Heart left ventricle (tissue), 16 donors: ENCODE results near the gene C8A. TPM values are rescaled to one million over a fixed set of nuclear protein-coding genes. Genes with fewer than 3 reads are reported as not detected.

Experiments used
- ATAC-seq, 4 donors: fragments of 200-7000 bp; cut with Tn5 transposase; one replicate each; pipeline ENCODE4 v1.9.1; 2020 to 2022; ENCODE audit warnings: moderate library complexity in 4 of 4, mild to moderate bottlenecking in 3 of 4, moderate number of reproducible peaks in 1 of 4
- DNase-seq, 5 donors: peaks; one replicate each; pipeline ENCODE4 v3.0.0-alpha.2; 2020
- H3K27ac ChIP-seq, 12 donors: fragments of 200-600 bp; sonication (generic) in 4 of 12; one replicate each; pipeline versions ENCODE4 v1.5.0 to v1.8.0; 2016 to 2022; ENCODE audit warnings: mild to moderate bottlenecking in 2 of 12
- H3K27me3 ChIP-seq, 9 donors: fragments of 200-600 bp; sonication (generic) in 2 of 9; one replicate each; pipeline versions ENCODE4 v1.5.1 to v1.8.0; 2016 to 2022; ENCODE audit warnings: mild to moderate bottlenecking in 3 of 9
- H3K36me3 ChIP-seq, 9 donors: fragments of 200-600 bp; sonication (generic) in 2 of 9; one replicate each; pipeline versions ENCODE4 v1.5.0 to v1.8.0; 2018 to 2022; ENCODE audit warnings: mild to moderate bottlenecking in 2 of 9
- H3K4me1 ChIP-seq, 12 donors: fragments of 200-600 bp; sonication (generic) in 4 of 12; one replicate each; pipeline versions ENCODE4 v1.5.0 to v1.8.0; 2016 to 2022; ENCODE audit warnings: mild to moderate bottlenecking in 3 of 12
- H3K4me3 ChIP-seq, 12 donors: fragments of 200-600 bp; sonication (generic) in 4 of 12; one replicate each; pipeline versions ENCODE4 v1.5.0 to v1.8.0; 2017 to 2022; ENCODE audit warnings: mild to moderate bottlenecking in 9 of 12, moderate library complexity in 4 of 12
- H3K9me3 ChIP-seq, 12 donors: fragments of 200-600 bp; sonication (generic) in 4 of 12; one replicate each; pipeline versions ENCODE4 v1.5.0 to v1.8.0; 2016 to 2022; ENCODE audit warnings: mild to moderate bottlenecking in 1 of 12
- CTCF ChIP-seq, 12 donors: fragments of 200-600 bp; sonication (generic) in 4 of 12; IDR thresholded peaks; one replicate each; pipeline versions ENCODE4 v1.5.0 to v1.8.0; 2018 to 2022; ENCODE audit warnings: antibody characterized with exemption in 12 of 12, mild to moderate bottlenecking in 5 of 12
- POLR2A ChIP-seq, 2 donors: fragments of 450-650 bp; IDR thresholded peaks; one replicate each; pipeline ENCODE4 v1.6.1; 2017; ENCODE audit warnings: antibody characterized with exemption in 2 of 2, mild to moderate bottlenecking in 2 of 2, moderate library complexity in 2 of 2
- WGBS, 4 donors: extraction: QIAGEN DNeasy Blood & Tissue Kit in 2 of 4; methylation state at CpG; one replicate each; pipeline versions ENCODE4 v1.1.5 to v1.1.7; 2013 to 2018; 5-methylcytosine and 5-hydroxymethylcytosine counted together
- intact Hi-C, 10 donors: fragments of 100-400 bp; cut with DNase I; formaldehyde crosslinking; loops; one replicate each; pipeline versions ENCODE4 v1.11.1 to v1.14.2; 2022
- polyA plus RNA-seq, 2 donors: library from polyadenylated mRNA; stranded (reverse); fragments of 200-250 nt; gene quantifications; one replicate each; pipeline ENCODE4 v1.2.3, GENCODE V29; 2013
- total RNA-seq, 9 donors: library from RNA; depleted of rRNA in 2 of 9; stranded (reverse); fragments of >200 nt in 2 of 9; fragmentation: NEBNext Ultra II Directional in 3 of 9; extraction: Animal tissue kit (Norgen Biotek cat#: 25700) in 3 of 9; gene quantifications; one replicate each; pipeline versions ENCODE4 v1.1.0 to v1.2.4, GENCODE V29; 2016 to 2023
- donor health status: ischemic (EF 13 %, LVEDD 7.1; RV severe dilation, severe dysfunction).
- donor health status: healthy with polysubstance abuse.
- donor health status: DM: no; HTN: yes; CAD: no.
- donor health status: DM: no; HTN: no; CAD: no.
- donor health status: ischemic (EF 25% LVEDD 6.9; RV normal size, moderate dysfunction).
- donor health status: ischemic (EF 25% LVEDD 5.7; RV mildly dilated, moderate dysfunction).
- donor health status: healthy.
- donor health status: DM: yes; HTN: yes; CAD: no.
- donor health status: ischemic (EF 35%, LVEDD 5.7; RV mildly dilated, moderate dysfunction).
- donor health status: nonischemic (EF 11% LVEDD 7.7; RV severe dilation, severe dysfunction).
- donor health status: DM: yes; HTN: yes; CAD: no.
- donor health status: PGD.
- donor health status: ischemic (EF 29% LVEDD 5.4; RV normal size, mild dysfunction).
- donor health status: nonischemic (EF 23%, LVEDD 6.1; RV moderate dilation, normal function).

The C8A gene
- total and polyA plus RNA-seq, 11 donors = not detected

GRCh38 chr1:56831871-56832693 is 22.5 kb upstream of the C8A start:
- Histone ChIP-seq H3K27ac (no peak overlapping the region), H3K9me3 (no peaks in the 10 kb centered on the region), H3K27me3 (peaks cover 0 to 4% (median 0%) of the 10 kb centered on the region in 9 donors), H3K4me1 (peaks cover 0 to 6% (median 0%) of the 10 kb centered on the region in 12 donors), H3K4me3 (peak overlapping the region in 3 of 12 donors; percentile 2 to 31 (median 15)), H3K36me3 (no peaks in the 10 kb centered on the region)
- intact Hi-C loops = loop anchor here (2.0 to 10.0 kb wide), 17 partner anchors 133 to 1715 kb away; partner anchors contain the start of genes C8B (in 2 of the 10), DAB1 (in 1 of the 10) and OMA1 (in 1 of the 10)
- ATAC-seq (peak; percentile 65 to 85 (median 74)), DNase-seq (peak; percentile 47 to 78 (median 60))
- 18 to 21% (median 19%) methylated on average over 8 of the region's 8 CpGs for WGBS, 4 donors
- peak; percentile 95 to 99 (median 98) for TF ChIP-seq CTCF (IDR thresholded peaks at IDR 0.05)
- TF ChIP-seq POLR2A (IDR thresholded peaks at IDR 0.05) = no peak

- Histone ChIP-seq H3K4me1 (peaks cover 0 to 6% (median 0%) of the 10 kb centered on the region in 12 donors), H3K27me3 (peaks cover 0 to 4% (median 0%) of the 10 kb centered on the region in 9 donors), H3K27ac (no peak overlapping the region), H3K4me3 (no peak overlapping the region), H3K9me3 (no peaks in the 10 kb centered on the region), H3K36me3 (no peaks in the 10 kb centered on the region)
- intact Hi-C loops = loop anchor here (2.0 to 10.0 kb wide), 17 partner anchors 132 to 1714 kb away; partner anchors contain the start of genes C8B (in 2 of the 10), DAB1 (in 1 of the 10) and OMA1 (in 1 of the 10)
- 91 to 98% (median 95%) methylated on average over 4 of the region's 4 CpGs for WGBS, 4 donors
- DNase-seq (no peak), ATAC-seq (no peak)
- TF ChIP-seq POLR2A (IDR thresholded peaks at IDR 0.05) = no peak
Observed at GRCh38 chr1:56833088-56833487, 21.5 kb upstream of the C8A start.

- no peak overlapping the region for H3K4me3 ChIP-seq
- no peaks in the 10 kb centered on the region for H3K36me3 ChIP-seq
- whole genome bisulfite sequencing, 4 donors = 86 to 91% (median 86%) methylated on average over 5 of the region's 5 CpGs
- intact Hi-C loops = loop anchor here (5.0 to 10.0 kb wide), 14 partner anchors 130 to 1713 kb away; partner anchors contain the start of genes C8B (in 2 of the 10), DAB1 (in 1 of the 10) and OMA1 (in 1 of the 10)
- no peak overlapping the region for H3K27ac ChIP-seq
- no peak for DNase-seq
- H3K4me1 ChIP-seq = peaks cover 0 to 6% (median 0%) of the 10 kb centered on the region in 12 donors
- no peaks in the 10 kb centered on the region for H3K9me3 ChIP-seq
- no peak for TF ChIP-seq CTCF (IDR thresholded peaks at IDR 0.05)
- no peak for TF ChIP-seq POLR2A (IDR thresholded peaks at IDR 0.05)
- ATAC-seq = no peak
- H3K27me3 ChIP-seq = peaks cover 0 to 3% (median 0%) of the 10 kb centered on the region in 9 donors
Observed at GRCh38 chr1:56834137-56834900, 20.3 kb upstream of the C8A start.

GRCh38 chr1:56835657-56836056 is 18.9 kb upstream of the C8A start:
- no peak for TF ChIP-seq CTCF (IDR thresholded peaks at IDR 0.05)
- TF ChIP-seq POLR2A (IDR thresholded peaks at IDR 0.05) = no peak
- ATAC-seq (no peak), DNase-seq (no peak)
- Histone ChIP-seq H3K4me1 (peaks cover 0 to 6% (median 0%) of the 10 kb centered on the region in 12 donors), H3K27me3 (peaks cover 0 to 3% (median 0%) of the 10 kb centered on the region in 9 donors), H3K9me3 (no peaks in the 10 kb centered on the region), H3K36me3 (no peaks in the 10 kb centered on the region), H3K27ac (no peak overlapping the region), H3K4me3 (no peak overlapping the region)
- intact Hi-C loops = loop anchor here in 8 of 10 donors (5.0 to 10.0 kb wide), 8 partner anchors 129 to 1329 kb away; partner anchors contain the start of gene C8B (in 1 of the 8)
- WGBS, 4 donors = 96 to 98% (median 97%) methylated on average over 5 of the region's 5 CpGs
